Omental fat pad (tissue), 4 donors: ENCODE data around the gene PRR14. TPM values are rescaled to one million over a fixed set of nuclear protein-coding genes. Genes with fewer than 3 reads are reported as not detected.

Source experiments
- ATAC-seq: fragments of 150-250 bp; one replicate; pipeline ENCODE4 v1.9.1; 2016; ENCODE audit warnings: mild to moderate bottlenecking, moderate library complexity; ENCODE audit not compliant: low FRiP score
- DNase-seq: peaks from one replicate; pipeline ENCODE4 v3.0.0-alpha.2; 2019; ENCODE audit warnings: low spot score
- CTCF ChIP-seq, 3 donors: fragments of 450-650 bp; IDR thresholded peaks; one replicate each; pipeline ENCODE4 v1.5.1; 2016 to 2017; ENCODE audit warnings: antibody characterized with exemption in 3 of 3, mild to moderate bottlenecking in 3 of 3, moderate library complexity in 2 of 3
- total RNA-seq, 4 donors: library from RNA; depleted of rRNA; stranded (reverse); fragments of >200 nt; gene quantifications; one replicate each; pipeline ENCODE4 v1.1.0, GENCODE V29; 2016

PRR14 gene
- total RNA-seq, 4 donors from 2014 or later = 12.7 to 50.4 (median 17.6) TPM

GRCh38 chr16:30665155-30665829 lies 14.5 kb downstream of the PRR14 start:
- no peak for DNase-seq
- no peak for TF ChIP-seq CTCF (IDR thresholded peaks at IDR 0.05)

GRCh38 chr16:30665830-30666190 lies 15.1 kb downstream of the PRR14 start:
- TF ChIP-seq CTCF (IDR thresholded peaks at IDR 0.05) = no peak

More at GRCh38 chr16:30665155-30665829, 14.5 kb downstream of the PRR14 start:
- ATAC-seq = no peak

GRCh38 chr16:30666681-30667080 lies 15.9 kb downstream of the PRR14 start:
- no peak for ATAC-seq
- TF ChIP-seq CTCF (IDR thresholded peaks at IDR 0.05) = no peak
- DNase-seq = no peak

More at GRCh38 chr16:30665830-30666190, 15.1 kb downstream of the PRR14 start:
- no peak for ATAC-seq
- DNase-seq = no peak

GRCh38 chr16:30667361-30667905 lies 16.7 kb downstream of the PRR14 start:
- no peak for TF ChIP-seq CTCF (IDR thresholded peaks at IDR 0.05)
- DNase-seq (no peak), ATAC-seq (no peak)

- DNase-seq (no peak), ATAC-seq (no peak)
- no peak for TF ChIP-seq CTCF (IDR thresholded peaks at IDR 0.05)
Observed at GRCh38 chr16:30668393-30668792, 17.6 kb downstream of the PRR14 start.

- ATAC-seq (no peak), DNase-seq (no peak)
- no peak for TF ChIP-seq CTCF (IDR thresholded peaks at IDR 0.05)
Observed at GRCh38 chr16:30669026-30669902, 18.5 kb downstream of the PRR14 start.
